ENCODE measurements around the gene BANP. TPM values are rescaled to one million over a fixed set of nuclear protein-coding genes. Genes with fewer than 3 reads are reported as not detected.

Gene BANP
- total and polyA plus RNA-seq, 3 donors from 2014 or later, result 25.3 to 60.2 (median 55.9) TPM

GRCh38 chr16:87926246-87927194, 24.7 kb upstream of the BANP start:
- Histone ChIP-seq H3K36me3 (ENCODE audit: low read depth, missing control alignments) (no peaks in the 10 kb centered on the region), H3K27me3 (no peaks in the 10 kb centered on the region), H3K27ac (no peak overlapping the region), H3K4me1 (peaks cover 15% of the 10 kb centered on the region), H3K9me3 (no peaks in the 10 kb centered on the region), H3K4me3 (no peak overlapping the region)
- WGBS, 2 donors, result 77% methylated on average over 40 to 44 of the region's 44 CpGs
- DNase-seq, result no peak
- TF ChIP-seq POLR2A (IDR thresholded peaks at IDR 0.05) (no peak), CTCF (IDR thresholded peaks at IDR 0.05) (no peak)
- intact Hi-C loops (cut with DNase I; ENCODE audit: low total_unique reads), result no loop called here

- Histone ChIP-seq H3K27ac (no peak overlapping the region), H3K9me3 (no peaks in the 10 kb centered on the region), H3K4me1 (peaks cover 16% of the 10 kb centered on the region), H3K36me3 (ENCODE audit: low read depth, missing control alignments) (no peaks in the 10 kb centered on the region), H3K27me3 (no peaks in the 10 kb centered on the region), H3K4me3 (no peak overlapping the region)
- intact Hi-C loops (cut with DNase I; ENCODE audit: low total_unique reads), result no loop called here
- TF ChIP-seq POLR2A (IDR thresholded peaks at IDR 0.05), result no peak
- TF ChIP-seq CTCF (IDR thresholded peaks at IDR 0.05), result no peak
- 61 to 73% methylated on average over 4 of the region's 4 CpGs for WGBS, 2 donors
- no peak for DNase-seq
Measured at GRCh38 chr16:87927195-87927562, 24.1 kb upstream of the BANP start.

GRCh38 chr16:87929986-87930385, 21.2 kb upstream of the BANP start:
- TF ChIP-seq CTCF (IDR thresholded peaks at IDR 0.05) (no peak), POLR2A (IDR thresholded peaks at IDR 0.05) (no peak)
- Histone ChIP-seq H3K9me3 (no peaks in the 10 kb centered on the region), H3K4me3 (no peak overlapping the region), H3K4me1 (peaks cover 3% of the 10 kb centered on the region), H3K27me3 (no peaks in the 10 kb centered on the region), H3K27ac (no peak overlapping the region), H3K36me3 (ENCODE audit: low read depth, missing control alignments) (no peaks in the 10 kb centered on the region)
- no peak for DNase-seq
- 75 to 84% methylated on average over 7 of the region's 7 CpGs for WGBS, 2 donors
- intact Hi-C loops (cut with DNase I; ENCODE audit: low total_unique reads), result no loop called here

- no peaks in the 10 kb centered on the region for H3K27me3 ChIP-seq
- TF ChIP-seq CTCF (IDR thresholded peaks at IDR 0.05) (peak in 1 of 3 experiments; percentile 9), POLR2A (IDR thresholded peaks at IDR 0.05) (no peak)
- no peaks in the 10 kb centered on the region for H3K9me3 ChIP-seq
- WGBS, 2 donors, result 67 to 70% methylated on average over 9 to 11 of the region's 11 CpGs
- peaks cover 3% of the 10 kb centered on the region for H3K4me1 ChIP-seq
- intact Hi-C loops (cut with DNase I; ENCODE audit: low total_unique reads), result no loop called here
- no peak overlapping the region for H3K27ac ChIP-seq
- DNase-seq, result no peak
- H3K36me3 ChIP-seq (ENCODE audit: low read depth, missing control alignments), result no peaks in the 10 kb centered on the region
- no peak overlapping the region for H3K4me3 ChIP-seq
Measured at GRCh38 chr16:87930456-87930855, 20.8 kb upstream of the BANP start.
